ENCODE data around the gene RNF212B.

Gene RNF212B

DNA sequence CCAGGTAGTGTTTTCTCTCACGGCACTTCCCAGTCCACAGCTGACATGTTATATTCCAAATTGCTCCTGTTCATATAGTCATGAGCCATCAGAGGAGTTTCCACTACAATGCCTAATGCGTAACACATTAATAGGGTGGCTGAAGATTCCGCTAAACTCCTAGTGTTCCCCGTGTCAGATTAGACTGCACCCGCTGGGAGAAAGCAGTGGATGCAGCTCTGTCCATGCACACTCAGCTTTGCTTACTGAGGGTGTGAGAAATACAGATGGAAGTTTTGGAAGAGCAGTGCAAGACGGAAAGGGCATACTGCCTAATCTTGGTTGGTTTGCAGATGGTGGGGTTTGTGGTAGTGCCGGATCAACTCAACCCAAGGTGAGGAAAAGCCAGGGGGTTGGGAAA lies 59.4 kb downstream of the RNF212B start:
- no peak for TF ChIP-seq EZH2phosphoT487 (IDR thresholded peaks at IDR 0.05; ENCODE audit: borderline replicate concordance, low read length)
- TF ChIP-seq, protein P1, sequence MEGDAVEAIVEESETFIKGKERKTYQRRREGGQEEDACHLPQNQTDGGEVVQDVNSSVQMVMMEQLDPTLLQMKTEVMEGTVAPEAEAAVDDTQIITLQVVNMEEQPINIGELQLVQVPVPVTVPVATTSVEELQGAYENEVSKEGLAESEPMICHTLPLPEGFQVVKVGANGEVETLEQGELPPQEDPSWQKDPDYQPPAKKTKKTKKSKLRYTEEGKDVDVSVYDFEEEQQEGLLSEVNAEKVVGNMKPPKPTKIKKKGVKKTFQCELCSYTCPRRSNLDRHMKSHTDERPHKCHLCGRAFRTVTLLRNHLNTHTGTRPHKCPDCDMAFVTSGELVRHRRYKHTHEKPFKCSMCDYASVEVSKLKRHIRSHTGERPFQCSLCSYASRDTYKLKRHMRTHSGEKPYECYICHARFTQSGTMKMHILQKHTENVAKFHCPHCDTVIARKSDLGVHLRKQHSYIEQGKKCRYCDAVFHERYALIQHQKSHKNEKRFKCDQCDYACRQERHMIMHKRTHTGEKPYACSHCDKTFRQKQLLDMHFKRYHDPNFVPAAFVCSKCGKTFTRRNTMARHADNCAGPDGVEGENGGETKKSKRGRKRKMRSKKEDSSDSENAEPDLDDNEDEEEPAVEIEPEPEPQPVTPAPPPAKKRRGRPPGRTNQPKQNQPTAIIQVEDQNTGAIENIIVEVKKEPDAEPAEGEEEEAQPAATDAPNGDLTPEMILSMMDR (IDR thresholded peaks at IDR 0.05; ENCODE audit: low read depth, low read length, poor library complexity, severe bottlenecking): no peak
- H3K9me2 ChIP-seq (replicated peaks; ENCODE audit: control insufficient read depth, low read length): no peaks in the 10 kb centered on the region
- no peaks in the 10 kb centered on the region for H3K9me3 ChIP-seq (ENCODE audit: control insufficient read depth, insufficient read depth, low read length)
- H3K79me2 ChIP-seq (ENCODE audit: control insufficient read depth, low read length): peaks cover 13% of the 10 kb centered on the region
- H3K4me1 ChIP-seq (ENCODE audit: control insufficient read depth, low read length): peaks cover 23% of the 10 kb centered on the region
- no peak overlapping the region for H3K4me3 ChIP-seq (ENCODE audit: low read length)
- no peaks in the 10 kb centered on the region; the same call in 1 of the 2 replicates for H3K27me3 ChIP-seq (ENCODE audit: control insufficient read depth, low read length)
- peaks cover 47% of the 10 kb centered on the region for H3K36me3 ChIP-seq (ENCODE audit: control insufficient read depth, low read length)
- no peak overlapping the region for H3K4me2 ChIP-seq (ENCODE audit: low read length)
- H4K20me1 ChIP-seq (ENCODE audit: control insufficient read depth, insufficient read depth, low read depth, low read length): no peaks in the 10 kb centered on the region
- no peak overlapping the region for H3K27ac ChIP-seq (ENCODE audit: low read depth, low read length)
- peaks cover 11% of the 10 kb centered on the region for H3F3A ChIP-seq (ENCODE audit: control insufficient read depth, insufficient read depth)

DNA sequence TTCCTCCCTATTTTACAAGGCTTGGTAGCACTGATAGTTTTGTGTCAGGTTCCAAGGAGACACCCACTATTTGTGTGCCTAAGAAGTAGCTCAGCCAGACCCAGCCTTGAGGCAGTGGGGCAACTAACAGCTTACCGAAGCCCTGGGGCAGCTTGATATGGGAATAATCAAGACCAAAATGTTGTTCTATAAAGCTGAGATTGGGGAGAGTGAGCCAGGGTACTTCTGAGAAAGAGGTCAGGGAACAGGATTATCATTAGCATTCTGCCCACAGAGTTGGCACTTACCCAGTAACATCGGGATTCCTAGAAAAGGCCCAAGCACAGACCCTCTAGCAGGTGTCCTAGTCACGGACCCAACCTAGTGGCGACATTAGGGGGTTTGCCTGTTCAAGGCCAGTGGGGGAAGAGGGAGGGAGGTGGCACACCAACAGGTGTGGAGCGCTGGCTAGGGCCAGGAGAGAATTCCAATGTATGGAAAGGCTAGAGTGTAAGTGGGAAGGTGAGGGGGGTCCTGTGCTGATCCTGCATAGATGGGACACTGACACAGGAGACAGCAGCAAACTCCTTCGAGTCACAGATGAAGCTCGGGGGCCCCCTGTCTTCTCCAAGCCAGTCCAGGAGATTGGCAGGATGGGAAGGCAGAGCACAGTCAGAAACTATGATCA lies 60.0 kb downstream of the RNF212B start:
- Histone ChIP-seq H3K27me3 (ENCODE audit: control insufficient read depth, low read length) (no peaks in the 10 kb centered on the region; the same call in 1 of the 2 replicates), H3K4me2 (ENCODE audit: low read length) (no peak overlapping the region)
- TF ChIP-seq, protein P1 (IDR thresholded peaks at IDR 0.05; ENCODE audit: low read depth, low read length, poor library complexity, severe bottlenecking): no peak
- TF ChIP-seq EZH2phosphoT487 (IDR thresholded peaks at IDR 0.05; ENCODE audit: borderline replicate concordance, low read length): no peak

DNA sequence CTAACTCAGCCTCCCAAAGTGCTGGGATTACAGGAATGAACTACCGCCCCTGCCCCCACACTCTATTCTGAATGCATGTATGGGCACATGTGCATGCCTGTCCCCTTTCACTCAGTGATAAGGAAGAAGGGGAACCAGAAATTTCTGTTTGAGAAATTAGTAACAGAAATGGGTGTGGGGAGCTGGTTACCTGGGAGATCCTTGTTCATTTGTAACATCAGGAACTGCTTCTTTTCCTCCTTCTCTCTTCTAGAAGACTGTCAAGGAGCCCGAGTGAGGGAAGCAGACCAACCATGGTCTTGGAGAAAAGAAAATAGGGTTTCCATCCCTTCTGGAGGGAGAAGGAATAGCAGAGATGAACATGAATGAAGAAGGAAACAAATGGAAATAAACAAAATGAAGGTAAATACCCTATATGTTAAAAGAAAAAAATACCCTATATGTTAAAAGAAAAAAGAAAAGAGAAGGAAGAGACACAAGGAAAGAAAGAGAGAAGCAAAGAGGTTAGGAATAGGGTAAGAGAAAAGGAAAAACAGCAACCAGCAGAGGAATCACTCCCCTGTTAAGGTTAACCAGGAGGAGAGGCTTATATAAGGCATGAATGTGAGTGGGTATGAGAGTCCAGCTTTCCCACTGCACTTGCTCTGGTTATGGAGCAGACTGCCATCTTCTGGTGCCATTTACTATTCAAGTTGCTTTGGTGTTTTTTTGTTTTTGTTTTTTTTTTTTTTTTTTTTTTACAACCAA lies 61.6 kb downstream of the RNF212B start:
- Histone ChIP-seq H3K9me3 (ENCODE audit: control insufficient read depth, insufficient read depth, low read length) (no peaks in the 10 kb centered on the region), H3K36me3 (ENCODE audit: control insufficient read depth, low read length) (peaks cover 47% of the 10 kb centered on the region), H3K9me2 (replicated peaks; ENCODE audit: control insufficient read depth, low read length) (no peaks in the 10 kb centered on the region), H4K20me1 (ENCODE audit: control insufficient read depth, insufficient read depth, low read depth, low read length) (no peaks in the 10 kb centered on the region), H3K27ac (ENCODE audit: low read depth, low read length) (no peak overlapping the region), H3K27me3 (ENCODE audit: control insufficient read depth, low read length) (no peaks in the 10 kb centered on the region; the same call in 1 of the 2 replicates), H3K4me3 (ENCODE audit: low read length) (no peak overlapping the region), H3K4me1 (ENCODE audit: control insufficient read depth, low read length) (peaks cover 33% of the 10 kb centered on the region), H3F3A (ENCODE audit: control insufficient read depth, insufficient read depth) (peaks cover 17% of the 10 kb centered on the region), H3K79me2 (ENCODE audit: control insufficient read depth, low read length) (peaks cover 19% of the 10 kb centered on the region), H3K4me2 (ENCODE audit: low read length) (peak overlapping the region; percentile 78)
- TF ChIP-seq, protein P1 (IDR thresholded peaks at IDR 0.05; ENCODE audit: low read depth, low read length, poor library complexity, severe bottlenecking): no peak
- TF ChIP-seq EZH2phosphoT487 (IDR thresholded peaks at IDR 0.05; ENCODE audit: borderline replicate concordance, low read length): no peak

More for the DNA sequence above, 60.0 kb downstream of the RNF212B start:
- no peak overlapping the region for H3K4me3 ChIP-seq (ENCODE audit: low read length)
- peaks cover 19% of the 10 kb centered on the region for H3K79me2 ChIP-seq (ENCODE audit: control insufficient read depth, low read length)
- peaks cover 11% of the 10 kb centered on the region for H3F3A ChIP-seq (ENCODE audit: control insufficient read depth, insufficient read depth)
- no peaks in the 10 kb centered on the region for H3K9me2 ChIP-seq (replicated peaks; ENCODE audit: control insufficient read depth, low read length)
- H3K9me3 ChIP-seq (ENCODE audit: control insufficient read depth, insufficient read depth, low read length): no peaks in the 10 kb centered on the region
- peaks cover 47% of the 10 kb centered on the region for H3K36me3 ChIP-seq (ENCODE audit: control insufficient read depth, low read length)
- no peaks in the 10 kb centered on the region for H4K20me1 ChIP-seq (ENCODE audit: control insufficient read depth, insufficient read depth, low read depth, low read length)
- H3K4me1 ChIP-seq (ENCODE audit: control insufficient read depth, low read length): peaks cover 23% of the 10 kb centered on the region
- no peak overlapping the region for H3K27ac ChIP-seq (ENCODE audit: low read depth, low read length)

Data from DOHH2 (cell line).